ENCODE results near the gene TLL2.

DNA sequence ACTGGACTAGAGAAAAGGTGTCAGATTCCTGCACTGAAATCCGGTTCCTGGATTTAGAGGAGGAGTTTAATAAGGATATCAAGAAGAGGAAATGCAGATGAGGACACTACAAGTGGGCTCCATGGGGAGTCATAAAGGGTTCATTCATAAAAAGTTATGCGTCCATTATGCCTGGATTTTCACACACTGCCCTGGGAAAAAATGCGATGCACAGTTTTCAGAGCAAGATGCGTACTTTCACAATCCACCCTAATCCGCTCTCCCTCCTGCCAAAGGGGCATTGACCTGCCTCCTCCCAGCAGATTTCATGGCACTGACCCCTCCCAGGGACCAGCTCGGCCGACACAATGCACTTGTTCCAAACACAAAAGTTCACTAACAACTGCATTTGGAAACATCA lies 112.7 kb downstream of the TLL2 start:
- TF ChIP-seq, protein P1, sequence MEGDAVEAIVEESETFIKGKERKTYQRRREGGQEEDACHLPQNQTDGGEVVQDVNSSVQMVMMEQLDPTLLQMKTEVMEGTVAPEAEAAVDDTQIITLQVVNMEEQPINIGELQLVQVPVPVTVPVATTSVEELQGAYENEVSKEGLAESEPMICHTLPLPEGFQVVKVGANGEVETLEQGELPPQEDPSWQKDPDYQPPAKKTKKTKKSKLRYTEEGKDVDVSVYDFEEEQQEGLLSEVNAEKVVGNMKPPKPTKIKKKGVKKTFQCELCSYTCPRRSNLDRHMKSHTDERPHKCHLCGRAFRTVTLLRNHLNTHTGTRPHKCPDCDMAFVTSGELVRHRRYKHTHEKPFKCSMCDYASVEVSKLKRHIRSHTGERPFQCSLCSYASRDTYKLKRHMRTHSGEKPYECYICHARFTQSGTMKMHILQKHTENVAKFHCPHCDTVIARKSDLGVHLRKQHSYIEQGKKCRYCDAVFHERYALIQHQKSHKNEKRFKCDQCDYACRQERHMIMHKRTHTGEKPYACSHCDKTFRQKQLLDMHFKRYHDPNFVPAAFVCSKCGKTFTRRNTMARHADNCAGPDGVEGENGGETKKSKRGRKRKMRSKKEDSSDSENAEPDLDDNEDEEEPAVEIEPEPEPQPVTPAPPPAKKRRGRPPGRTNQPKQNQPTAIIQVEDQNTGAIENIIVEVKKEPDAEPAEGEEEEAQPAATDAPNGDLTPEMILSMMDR (IDR thresholded peaks at IDR 0.05) = no peak
- TF ChIP-seq POLR2AphosphoS5 (IDR thresholded peaks at IDR 0.05) = no peak
